SK-N-SH treated with all-trans-retinoic acid at 6 μM for 48 hours (cell line): ENCODE results near the gene FTSJ1.

Source experiments
- ATAC-seq: fragments of 200-7000 bp; cut with Tn5 transposase; 3 replicates; pipeline ENCODE4 v1.9.1; 2020; ENCODE audit warnings: mild to moderate bottlenecking, moderate library complexity
- ARNTL ChIP-seq: fragments of 450-650 bp; formaldehyde crosslinking; IDR thresholded peaks from 2 replicates; pipeline ENCODE4 v1.5.0; 2020; ENCODE audit warnings: low read depth, mild to moderate bottlenecking, moderate library complexity, borderline replicate concordance
- BACH2 ChIP-seq: fragments of 250-450 bp; sonication (Bioruptor Pico); IDR thresholded peaks from 2 replicates; pipeline ENCODE4 v1.9.0; 2021; ENCODE audit warnings: mild to moderate bottlenecking, borderline replicate concordance
- CSDC2 ChIP-seq: fragments of 250-450 bp; sonication (Bioruptor Pico); IDR thresholded peaks from 2 replicates; pipeline ENCODE4 v1.5.0; 2020; ENCODE audit warnings: mild to moderate bottlenecking, moderate library complexity
- ESRRG ChIP-seq: fragments of 250-450 bp; sonication (Bioruptor Pico); IDR thresholded peaks from 2 replicates; pipeline ENCODE4 v1.6.1; 2021; ENCODE audit warnings: mild to moderate bottlenecking
- GLIS3 ChIP-seq: fragments of 250-450 bp; sonication (Bioruptor Pico); IDR thresholded peaks from 2 replicates; pipeline ENCODE4 v1.5.0; 2020; ENCODE audit warnings: mild to moderate bottlenecking, moderate library complexity
- ISL1 ChIP-seq: fragments of 250-450 bp; sonication (Bioruptor Pico); IDR thresholded peaks from 2 replicates; pipeline ENCODE4 v2.1.2; 2022; ENCODE audit warnings: mild to moderate bottlenecking, moderate library complexity
- OSR1 ChIP-seq: fragments of 250-450 bp; sonication (Bioruptor Pico); IDR thresholded peaks from 2 replicates; pipeline ENCODE4 v1.8.0; 2022; ENCODE audit warnings: moderate library complexity, mild to moderate bottlenecking, inconsistent platforms
- PPARA ChIP-seq: fragments of 250-450 bp; sonication (Bioruptor Pico); IDR thresholded peaks from 2 replicates; pipeline ENCODE4 v1.5.0; 2020; ENCODE audit warnings: mild to moderate bottlenecking, borderline replicate concordance
- RARB ChIP-seq: fragments of 250-450 bp; sonication (Bioruptor Pico); IDR thresholded peaks from 2 replicates; pipeline ENCODE4 v1.8.0; 2021; ENCODE audit warnings: mild to moderate bottlenecking, moderate library complexity
- TCF4 ChIP-seq: fragments of 250-450 bp; sonication (Bioruptor Pico); IDR thresholded peaks from 2 replicates; pipeline ENCODE4 v1.8.0; 2021; ENCODE audit warnings: mild to moderate bottlenecking, moderate library complexity, borderline replicate concordance
- TOX ChIP-seq: fragments of 250-450 bp; sonication (Bioruptor Pico); IDR thresholded peaks from 2 replicates; pipeline ENCODE4 v1.8.0; 2021; ENCODE audit warnings: mild to moderate bottlenecking, moderate library complexity, borderline replicate concordance
- ZC3H10 ChIP-seq: fragments of 250-450 bp; sonication (Bioruptor Pico); IDR thresholded peaks from 2 replicates; pipeline ENCODE4 v1.5.1; 2021; ENCODE audit warnings: mild to moderate bottlenecking, moderate library complexity
- ZFP3 ChIP-seq: fragments of 250-450 bp; sonication (Bioruptor Pico); IDR thresholded peaks from 2 replicates; pipeline ENCODE4 v1.5.0; 2020; ENCODE audit warnings: mild to moderate bottlenecking, moderate library complexity
- ZFP30 ChIP-seq: fragments of 450-650 bp; formaldehyde crosslinking; IDR thresholded peaks from 2 replicates; pipeline ENCODE4 v1.5.0; 2022; ENCODE audit warnings: mild to moderate bottlenecking, moderate library complexity
- ZNF565 ChIP-seq: fragments of 450-650 bp; formaldehyde crosslinking; conservative IDR thresholded peaks from 2 replicates; pipeline ENCODE4 v1.5.0; 2020; ENCODE audit warnings: low read depth, mild to moderate bottlenecking, moderate library complexity
- ZNF70 ChIP-seq: fragments of 450-650 bp; formaldehyde crosslinking; IDR thresholded peaks from 2 replicates; pipeline ENCODE4 v1.5.0; 2020; ENCODE audit warnings: mild to moderate bottlenecking, moderate library complexity
- ZNF8 ChIP-seq: fragments of 450-650 bp; formaldehyde crosslinking; IDR thresholded peaks from 2 replicates; pipeline ENCODE4 v1.5.0; 2020; ENCODE audit warnings: mild to moderate bottlenecking, moderate library complexity
- TF ChIP-seq, protein P1 (sequence below): fragments of 250-450 bp; sonication (Bioruptor Pico); IDR thresholded peaks from 2 replicates; pipeline ENCODE4 v1.8.0; 2020; ENCODE audit warnings: mild to moderate bottlenecking, moderate library complexity, borderline replicate concordance
- TF ChIP-seq, protein P2 (sequence below): fragments of 250-450 bp; sonication (Bioruptor Pico); IDR thresholded peaks from 2 replicates; pipeline ENCODE4 v1.8.0; 2021; ENCODE audit warnings: low read depth, mild to moderate bottlenecking, moderate library complexity, borderline replicate concordance
- TF ChIP-seq, protein P3 (sequence below): fragments of 250-450 bp; sonication (Bioruptor Pico); IDR thresholded peaks from 2 replicates; pipeline ENCODE4 v1.5.1; 2020; ENCODE audit warnings: low read depth, mild to moderate bottlenecking, moderate library complexity
- TF ChIP-seq, protein P4 (sequence below): fragments of 250-450 bp; sonication (Bioruptor Pico); IDR thresholded peaks from 2 replicates; pipeline ENCODE4 v1.5.1; 2021; ENCODE audit warnings: mild to moderate bottlenecking, moderate library complexity

Gene FTSJ1

DNA sequence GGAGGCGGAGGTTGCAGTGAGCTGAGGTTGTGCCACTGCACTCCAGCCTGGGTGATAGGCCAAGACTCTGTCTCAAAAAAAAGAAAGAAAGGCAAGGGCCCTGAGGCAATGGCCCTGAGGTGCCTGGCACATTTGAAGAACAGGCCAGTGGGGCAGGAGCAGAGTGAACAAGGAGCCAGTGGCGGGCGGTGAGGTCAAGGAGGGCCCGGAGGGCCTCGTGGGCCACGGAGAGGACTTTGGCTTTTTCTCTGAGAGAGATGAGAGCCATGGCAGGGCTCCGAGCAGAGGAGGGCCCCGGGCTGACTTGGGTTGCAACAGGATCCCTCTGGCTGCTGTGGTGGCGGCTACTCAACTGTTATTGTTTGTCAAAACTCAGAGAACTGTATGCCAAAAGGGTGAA is 13.3 kb downstream of the FTSJ1 start:
- ATAC-seq, result no peak
- TF ChIP-seq, protein P1, sequence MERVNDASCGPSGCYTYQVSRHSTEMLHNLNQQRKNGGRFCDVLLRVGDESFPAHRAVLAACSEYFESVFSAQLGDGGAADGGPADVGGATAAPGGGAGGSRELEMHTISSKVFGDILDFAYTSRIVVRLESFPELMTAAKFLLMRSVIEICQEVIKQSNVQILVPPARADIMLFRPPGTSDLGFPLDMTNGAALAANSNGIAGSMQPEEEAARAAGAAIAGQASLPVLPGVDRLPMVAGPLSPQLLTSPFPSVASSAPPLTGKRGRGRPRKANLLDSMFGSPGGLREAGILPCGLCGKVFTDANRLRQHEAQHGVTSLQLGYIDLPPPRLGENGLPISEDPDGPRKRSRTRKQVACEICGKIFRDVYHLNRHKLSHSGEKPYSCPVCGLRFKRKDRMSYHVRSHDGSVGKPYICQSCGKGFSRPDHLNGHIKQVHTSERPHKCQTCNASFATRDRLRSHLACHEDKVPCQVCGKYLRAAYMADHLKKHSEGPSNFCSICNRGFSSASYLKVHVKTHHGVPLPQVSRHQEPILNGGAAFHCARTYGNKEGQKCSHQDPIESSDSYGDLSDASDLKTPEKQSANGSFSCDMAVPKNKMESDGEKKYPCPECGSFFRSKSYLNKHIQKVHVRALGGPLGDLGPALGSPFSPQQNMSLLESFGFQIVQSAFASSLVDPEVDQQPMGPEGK (CRISPR knock-in tag), result no peak
- no peak for TF ChIP-seq TOX
- TF ChIP-seq ZNF8 (CRISPR knock-in tag), result no peak
- TF ChIP-seq TCF4 (CRISPR knock-in tag), result no peak
- TF ChIP-seq ARNTL (CRISPR knock-in tag), result no peak
- no peak for TF ChIP-seq ISL1 (CRISPR knock-in tag)
- TF ChIP-seq ZC3H10 (CRISPR knock-in tag), result no peak
- no peak for TF ChIP-seq GLIS3 (CRISPR knock-in tag)
- no peak for TF ChIP-seq CSDC2 (CRISPR knock-in tag)
- TF ChIP-seq BACH2, result no peak
- no peak for TF ChIP-seq ZNF70 (CRISPR knock-in tag)
- TF ChIP-seq, protein P2, sequence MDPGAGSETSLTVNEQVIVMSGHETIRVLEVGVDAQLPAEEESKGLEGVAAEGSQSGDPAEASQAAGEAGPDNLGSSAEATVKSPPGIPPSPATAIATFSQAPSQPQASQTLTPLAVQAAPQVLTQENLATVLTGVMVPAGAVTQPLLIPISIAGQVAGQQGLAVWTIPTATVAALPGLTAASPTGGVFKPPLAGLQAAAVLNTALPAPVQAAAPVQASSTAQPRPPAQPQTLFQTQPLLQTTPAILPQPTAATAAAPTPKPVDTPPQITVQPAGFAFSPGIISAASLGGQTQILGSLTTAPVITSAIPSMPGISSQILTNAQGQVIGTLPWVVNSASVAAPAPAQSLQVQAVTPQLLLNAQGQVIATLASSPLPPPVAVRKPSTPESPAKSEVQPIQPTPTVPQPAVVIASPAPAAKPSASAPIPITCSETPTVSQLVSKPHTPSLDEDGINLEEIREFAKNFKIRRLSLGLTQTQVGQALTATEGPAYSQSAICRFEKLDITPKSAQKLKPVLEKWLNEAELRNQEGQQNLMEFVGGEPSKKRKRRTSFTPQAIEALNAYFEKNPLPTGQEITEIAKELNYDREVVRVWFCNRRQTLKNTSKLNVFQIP (CRISPR knock-in tag), result no peak
- TF ChIP-seq ZFP3, result no peak
- TF ChIP-seq, protein P3, sequence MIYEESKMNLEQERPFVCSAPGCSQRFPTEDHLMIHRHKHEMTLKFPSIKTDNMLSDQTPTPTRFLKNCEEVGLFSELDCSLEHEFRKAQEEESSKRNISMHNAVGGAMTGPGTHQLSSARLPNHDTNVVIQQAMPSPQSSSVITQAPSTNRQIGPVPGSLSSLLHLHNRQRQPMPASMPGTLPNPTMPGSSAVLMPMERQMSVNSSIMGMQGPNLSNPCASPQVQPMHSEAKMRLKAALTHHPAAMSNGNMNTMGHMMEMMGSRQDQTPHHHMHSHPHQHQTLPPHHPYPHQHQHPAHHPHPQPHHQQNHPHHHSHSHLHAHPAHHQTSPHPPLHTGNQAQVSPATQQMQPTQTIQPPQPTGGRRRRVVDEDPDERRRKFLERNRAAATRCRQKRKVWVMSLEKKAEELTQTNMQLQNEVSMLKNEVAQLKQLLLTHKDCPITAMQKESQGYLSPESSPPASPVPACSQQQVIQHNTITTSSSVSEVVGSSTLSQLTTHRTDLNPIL (CRISPR knock-in tag), result no peak
- TF ChIP-seq, protein P4, sequence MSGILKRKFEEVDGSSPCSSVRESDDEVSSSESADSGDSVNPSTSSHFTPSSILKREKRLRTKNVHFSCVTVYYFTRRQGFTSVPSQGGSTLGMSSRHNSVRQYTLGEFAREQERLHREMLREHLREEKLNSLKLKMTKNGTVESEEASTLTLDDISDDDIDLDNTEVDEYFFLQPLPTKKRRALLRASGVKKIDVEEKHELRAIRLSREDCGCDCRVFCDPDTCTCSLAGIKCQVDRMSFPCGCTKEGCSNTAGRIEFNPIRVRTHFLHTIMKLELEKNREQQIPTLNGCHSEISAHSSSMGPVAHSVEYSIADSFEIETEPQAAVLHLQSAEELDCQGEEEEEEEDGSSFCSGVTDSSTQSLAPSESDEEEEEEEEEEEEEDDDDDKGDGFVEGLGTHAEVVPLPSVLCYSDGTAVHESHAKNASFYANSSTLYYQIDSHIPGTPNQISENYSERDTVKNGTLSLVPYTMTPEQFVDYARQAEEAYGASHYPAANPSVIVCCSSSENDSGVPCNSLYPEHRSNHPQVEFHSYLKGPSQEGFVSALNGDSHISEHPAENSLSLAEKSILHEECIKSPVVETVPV (CRISPR knock-in tag), result no peak
- no peak for TF ChIP-seq PPARA (CRISPR knock-in tag)
- TF ChIP-seq RARB (CRISPR knock-in tag), result no peak

DNA sequence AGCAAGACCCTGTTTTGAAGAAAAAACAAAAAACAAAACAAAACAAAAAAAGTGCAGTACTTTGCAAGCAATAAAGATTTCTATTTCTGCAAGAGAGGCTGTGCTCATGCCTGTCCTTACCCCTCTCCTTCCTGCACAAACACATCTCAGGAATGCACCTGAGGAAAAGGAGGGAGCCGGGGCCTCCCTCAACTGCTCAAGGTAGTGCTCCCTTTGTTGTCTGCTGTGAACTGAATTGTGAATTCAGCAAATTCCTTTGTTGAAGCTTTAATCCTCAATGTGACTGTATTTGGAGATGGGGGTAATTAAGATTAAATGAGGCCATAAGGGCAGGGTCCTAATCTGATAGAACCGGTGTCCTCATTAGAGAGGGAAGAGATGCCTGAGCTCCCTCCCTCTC is 13.9 kb downstream of the FTSJ1 start:
- TF ChIP-seq, protein P2 (CRISPR knock-in tag), result no peak
- TF ChIP-seq OSR1 (CRISPR knock-in tag) (no peak), TCF4 (CRISPR knock-in tag) (no peak), ESRRG (CRISPR knock-in tag) (no peak), GLIS3 (CRISPR knock-in tag) (no peak), ZNF565 (no peak), ZC3H10 (CRISPR knock-in tag) (no peak), ZNF70 (CRISPR knock-in tag) (no peak), TOX (no peak), BACH2 (no peak), ZFP30 (CRISPR knock-in tag) (no peak), PPARA (CRISPR knock-in tag) (no peak), RARB (CRISPR knock-in tag) (no peak), ZNF8 (CRISPR knock-in tag) (no peak), ARNTL (CRISPR knock-in tag) (no peak)
- TF ChIP-seq, protein P3 (CRISPR knock-in tag), result no peak
- TF ChIP-seq, protein P4 (CRISPR knock-in tag), result no peak
- TF ChIP-seq, all 23 proteins: peak for 0
- ATAC-seq, result no peak
